Measurements from ENCODE around the gene RPS16. TPM values are rescaled to one million over a fixed set of nuclear protein-coding genes. Genes with fewer than 3 reads are reported as not detected.
A peak's percentile ranks its signal among the peaks of the same experiment; 100 is the strongest.

Gene RPS16
- total and polyA plus RNA-seq, 2 of the 8 experiments (the other 6 are each of a cell fraction or from before 2014, with no cell fraction given): 2,433 to 7,810 TPM

DNA sequence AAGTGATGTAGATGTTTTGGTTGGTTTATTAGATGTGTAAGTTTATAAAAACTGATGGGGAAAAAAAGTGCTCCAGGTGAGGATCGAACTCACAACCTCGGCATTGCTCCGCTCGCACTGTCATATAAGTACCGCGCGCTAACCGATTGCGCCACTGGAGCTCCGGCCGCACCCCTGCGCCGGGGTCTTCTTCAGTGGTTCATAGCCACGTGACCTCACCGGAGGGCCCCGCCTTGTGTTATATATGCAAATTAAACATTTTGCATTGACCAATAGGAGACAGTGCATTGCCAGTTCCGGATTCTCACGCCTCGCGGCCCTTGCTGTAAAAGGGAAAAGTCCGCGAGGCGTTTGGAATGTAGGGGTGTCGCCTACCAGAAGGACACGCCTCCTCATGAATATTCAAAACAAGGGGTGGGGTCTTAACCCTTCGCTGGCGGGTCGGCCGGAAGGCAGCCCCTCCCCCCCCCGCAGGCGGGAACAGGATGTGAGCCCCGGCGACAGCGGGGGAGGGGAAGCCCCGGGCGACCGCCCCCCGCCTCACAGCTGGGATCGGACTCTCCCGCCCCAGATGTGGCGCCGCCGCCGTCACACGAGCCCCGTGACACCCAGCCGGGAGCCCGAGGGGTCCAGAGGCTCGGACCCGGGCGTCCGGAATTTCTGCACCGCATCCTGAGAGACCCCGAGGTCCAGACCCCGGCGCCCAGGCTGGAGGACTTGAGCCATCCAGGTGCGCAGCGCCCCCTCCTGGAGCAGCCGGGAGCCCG, 23.5 kb downstream of the RPS16 start, which contains the start of gene PLEKHG2 (continued):
- TF ChIP-seq KDM1A (IDR thresholded peaks at IDR 0.05; ENCODE audit: borderline replicate concordance, low read length) (peak; percentile 14; the same call in 1 of the 2 replicates), GTF2F1 (IDR thresholded peaks at IDR 0.05; ENCODE audit: borderline replicate concordance, low read depth, low read length) (peak; percentile 28; the same call in 1 of the 2 replicates), CHD2 (IDR thresholded peaks at IDR 0.05; ENCODE audit: low read length) (peak; percentile 79), ASH2L (IDR thresholded peaks at IDR 0.05; ENCODE audit: low read length) (peak; percentile 62), CEBPB (IDR thresholded peaks at IDR 0.05; ENCODE audit: low read depth, low read length) (peak; percentile 99), CTBP2 (IDR thresholded peaks at IDR 0.05; ENCODE audit: borderline replicate concordance, insufficient read depth, insufficient read length, low read length) (peak; percentile 82), POLR2A (IDR thresholded peaks at IDR 0.05; ENCODE audit: control extremely low read depth in 1 of 2, low read depth in 2 of 2, low read length in 2 of 2) (peak; percentile 68 to 93), POU5F1 (IDR thresholded peaks at IDR 0.05; ENCODE audit: low read depth, low read length) (peak; percentile 46; the same call in 1 of the 2 replicates), TBP (IDR thresholded peaks at IDR 0.05; ENCODE audit: low read depth, low read length) (peak; percentile 100)
- TF ChIP-seq, protein P1, sequence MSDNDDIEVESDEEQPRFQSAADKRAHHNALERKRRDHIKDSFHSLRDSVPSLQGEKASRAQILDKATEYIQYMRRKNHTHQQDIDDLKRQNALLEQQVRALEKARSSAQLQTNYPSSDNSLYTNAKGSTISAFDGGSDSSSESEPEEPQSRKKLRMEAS (IDR thresholded peaks at IDR 0.05): peak; percentile 63
- TF ChIP-seq, protein P2, sequence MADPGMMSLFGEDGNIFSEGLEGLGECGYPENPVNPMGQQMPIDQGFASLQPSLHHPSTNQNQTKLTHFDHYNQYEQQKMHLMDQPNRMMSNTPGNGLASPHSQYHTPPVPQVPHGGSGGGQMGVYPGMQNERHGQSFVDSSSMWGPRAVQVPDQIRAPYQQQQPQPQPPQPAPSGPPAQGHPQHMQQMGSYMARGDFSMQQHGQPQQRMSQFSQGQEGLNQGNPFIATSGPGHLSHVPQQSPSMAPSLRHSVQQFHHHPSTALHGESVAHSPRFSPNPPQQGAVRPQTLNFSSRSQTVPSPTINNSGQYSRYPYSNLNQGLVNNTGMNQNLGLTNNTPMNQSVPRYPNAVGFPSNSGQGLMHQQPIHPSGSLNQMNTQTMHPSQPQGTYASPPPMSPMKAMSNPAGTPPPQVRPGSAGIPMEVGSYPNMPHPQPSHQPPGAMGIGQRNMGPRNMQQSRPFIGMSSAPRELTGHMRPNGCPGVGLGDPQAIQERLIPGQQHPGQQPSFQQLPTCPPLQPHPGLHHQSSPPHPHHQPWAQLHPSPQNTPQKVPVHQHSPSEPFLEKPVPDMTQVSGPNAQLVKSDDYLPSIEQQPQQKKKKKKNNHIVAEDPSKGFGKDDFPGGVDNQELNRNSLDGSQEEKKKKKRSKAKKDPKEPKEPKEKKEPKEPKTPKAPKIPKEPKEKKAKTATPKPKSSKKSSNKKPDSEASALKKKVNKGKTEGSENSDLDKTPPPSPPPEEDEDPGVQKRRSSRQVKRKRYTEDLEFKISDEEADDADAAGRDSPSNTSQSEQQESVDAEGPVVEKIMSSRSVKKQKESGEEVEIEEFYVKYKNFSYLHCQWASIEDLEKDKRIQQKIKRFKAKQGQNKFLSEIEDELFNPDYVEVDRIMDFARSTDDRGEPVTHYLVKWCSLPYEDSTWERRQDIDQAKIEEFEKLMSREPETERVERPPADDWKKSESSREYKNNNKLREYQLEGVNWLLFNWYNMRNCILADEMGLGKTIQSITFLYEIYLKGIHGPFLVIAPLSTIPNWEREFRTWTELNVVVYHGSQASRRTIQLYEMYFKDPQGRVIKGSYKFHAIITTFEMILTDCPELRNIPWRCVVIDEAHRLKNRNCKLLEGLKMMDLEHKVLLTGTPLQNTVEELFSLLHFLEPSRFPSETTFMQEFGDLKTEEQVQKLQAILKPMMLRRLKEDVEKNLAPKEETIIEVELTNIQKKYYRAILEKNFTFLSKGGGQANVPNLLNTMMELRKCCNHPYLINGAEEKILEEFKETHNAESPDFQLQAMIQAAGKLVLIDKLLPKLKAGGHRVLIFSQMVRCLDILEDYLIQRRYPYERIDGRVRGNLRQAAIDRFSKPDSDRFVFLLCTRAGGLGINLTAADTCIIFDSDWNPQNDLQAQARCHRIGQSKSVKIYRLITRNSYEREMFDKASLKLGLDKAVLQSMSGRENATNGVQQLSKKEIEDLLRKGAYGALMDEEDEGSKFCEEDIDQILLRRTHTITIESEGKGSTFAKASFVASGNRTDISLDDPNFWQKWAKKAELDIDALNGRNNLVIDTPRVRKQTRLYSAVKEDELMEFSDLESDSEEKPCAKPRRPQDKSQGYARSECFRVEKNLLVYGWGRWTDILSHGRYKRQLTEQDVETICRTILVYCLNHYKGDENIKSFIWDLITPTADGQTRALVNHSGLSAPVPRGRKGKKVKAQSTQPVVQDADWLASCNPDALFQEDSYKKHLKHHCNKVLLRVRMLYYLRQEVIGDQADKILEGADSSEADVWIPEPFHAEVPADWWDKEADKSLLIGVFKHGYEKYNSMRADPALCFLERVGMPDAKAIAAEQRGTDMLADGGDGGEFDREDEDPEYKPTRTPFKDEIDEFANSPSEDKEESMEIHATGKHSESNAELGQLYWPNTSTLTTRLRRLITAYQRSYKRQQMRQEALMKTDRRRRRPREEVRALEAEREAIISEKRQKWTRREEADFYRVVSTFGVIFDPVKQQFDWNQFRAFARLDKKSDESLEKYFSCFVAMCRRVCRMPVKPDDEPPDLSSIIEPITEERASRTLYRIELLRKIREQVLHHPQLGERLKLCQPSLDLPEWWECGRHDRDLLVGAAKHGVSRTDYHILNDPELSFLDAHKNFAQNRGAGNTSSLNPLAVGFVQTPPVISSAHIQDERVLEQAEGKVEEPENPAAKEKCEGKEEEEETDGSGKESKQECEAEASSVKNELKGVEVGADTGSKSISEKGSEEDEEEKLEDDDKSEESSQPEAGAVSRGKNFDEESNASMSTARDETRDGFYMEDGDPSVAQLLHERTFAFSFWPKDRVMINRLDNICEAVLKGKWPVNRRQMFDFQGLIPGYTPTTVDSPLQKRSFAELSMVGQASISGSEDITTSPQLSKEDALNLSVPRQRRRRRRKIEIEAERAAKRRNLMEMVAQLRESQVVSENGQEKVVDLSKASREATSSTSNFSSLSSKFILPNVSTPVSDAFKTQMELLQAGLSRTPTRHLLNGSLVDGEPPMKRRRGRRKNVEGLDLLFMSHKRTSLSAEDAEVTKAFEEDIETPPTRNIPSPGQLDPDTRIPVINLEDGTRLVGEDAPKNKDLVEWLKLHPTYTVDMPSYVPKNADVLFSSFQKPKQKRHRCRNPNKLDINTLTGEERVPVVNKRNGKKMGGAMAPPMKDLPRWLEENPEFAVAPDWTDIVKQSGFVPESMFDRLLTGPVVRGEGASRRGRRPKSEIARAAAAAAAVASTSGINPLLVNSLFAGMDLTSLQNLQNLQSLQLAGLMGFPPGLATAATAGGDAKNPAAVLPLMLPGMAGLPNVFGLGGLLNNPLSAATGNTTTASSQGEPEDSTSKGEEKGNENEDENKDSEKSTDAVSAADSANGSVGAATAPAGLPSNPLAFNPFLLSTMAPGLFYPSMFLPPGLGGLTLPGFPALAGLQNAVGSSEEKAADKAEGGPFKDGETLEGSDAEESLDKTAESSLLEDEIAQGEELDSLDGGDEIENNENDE (IDR thresholded peaks at IDR 0.05; ENCODE audit: insufficient replicate concordance, low read length): no peak

Measured in H1 (cell line).